K562 (cell line): ENCODE data around the gene SHFL. TPM values are rescaled to one million over a fixed set of nuclear protein-coding genes. Genes with fewer than 3 reads are reported as not detected.
A peak's percentile ranks its signal among the peaks of the same experiment; 100 is the strongest.

Experiments used
- CEBPB ChIP-seq: fragments of 450-650 bp; IDR thresholded peaks from 2 replicates; pipeline ENCODE4 v1.6.1; 2016; ENCODE audit warnings: missing genetic modification characterization, missing compliant biosample characterization
- EWSR1 ChIP-seq: fragments of 450-650 bp; IDR thresholded peaks from 2 replicates; pipeline ENCODE4 v1.6.1; 2018; ENCODE audit warnings: borderline replicate concordance, mild to moderate bottlenecking, low read depth, moderate library complexity; ENCODE audit not compliant: partially characterized antibody
- HDAC8 ChIP-seq: fragments of 450-650 bp; IDR thresholded peaks from 2 replicates; pipeline ENCODE4 v1.6.1; 2016; ENCODE audit warnings: mild to moderate bottlenecking, missing genetic modification characterization, moderate library complexity, missing compliant biosample characterization
- MEF2D ChIP-seq: conservative IDR thresholded peaks from 2 replicates; pipeline ENCODE4 v1.6.1; 2016; ENCODE audit warnings: low read depth, missing genetic modification characterization, missing compliant biosample characterization
- MEIS2 ChIP-seq: fragments of 450-650 bp; IDR thresholded peaks from 2 replicates; pipeline ENCODE4 v1.6.1; 2014; ENCODE audit warnings: mild to moderate bottlenecking; ENCODE audit not compliant: partially characterized antibody
- NEUROD1 ChIP-seq: fragments of 150-350 bp; IDR thresholded peaks from 2 replicates; pipeline ENCODE4 v1.6.1; 2014; ENCODE audit warnings: borderline replicate concordance, low read length, low read depth; ENCODE audit not compliant: partially characterized antibody
- PRMT5 ChIP-seq: sonication (generic); formaldehyde crosslinking; IDR thresholded peaks from 2 replicates; pipeline ENCODE4 v1.5.0; 2020; ENCODE audit warnings: missing genetic modification reagents
- PTBP1 ChIP-seq: fragments of 200-400 bp; formaldehyde crosslinking; IDR thresholded peaks from 2 replicates; pipeline ENCODE4 v1.6.1; 2017; ENCODE audit warnings: low read depth, low read length
- RAD51 ChIP-seq: fragments of 450-650 bp; IDR thresholded peaks from 2 replicates; pipeline ENCODE4 v1.7.1; 2016; ENCODE audit warnings: low read depth, mild to moderate bottlenecking, borderline replicate concordance
- RBM22 ChIP-seq: fragments of 200-400 bp; formaldehyde crosslinking; IDR thresholded peaks from 2 replicates; pipeline ENCODE4 v1.6.1; 2018; ENCODE audit warnings: low read length, low read depth; ENCODE audit not compliant: poor library complexity, severe bottlenecking
- SREBF2 ChIP-seq: sonication (generic); formaldehyde crosslinking; IDR thresholded peaks from 2 replicates; pipeline ENCODE4 v1.4.0; 2020; ENCODE audit warnings: mild to moderate bottlenecking, missing genetic modification reagents
- U2AF1 ChIP-seq: fragments of 200-400 bp; formaldehyde crosslinking; optimal IDR thresholded peaks from 2 replicates; pipeline ENCODE3; 2017; ENCODE audit warnings: mild to moderate bottlenecking, low read depth, low read length, moderate library complexity
- U2AF2 ChIP-seq: fragments of 200-400 bp; formaldehyde crosslinking; optimal IDR thresholded peaks from 2 replicates; pipeline ENCODE3; 2017; ENCODE audit warnings: low read depth, mild to moderate bottlenecking, low read length
- ZNF263 ChIP-seq: sonication (generic); formaldehyde crosslinking; IDR thresholded peaks from 2 replicates; pipeline ENCODE4 v1.8.0; 2022; ENCODE audit warnings: mild to moderate bottlenecking, missing genetic modification reagents, borderline replicate concordance
- ZNF551 ChIP-seq: fragments of 250-450 bp; sonication (Bioruptor Pico); IDR thresholded peaks from 2 replicates; pipeline ENCODE4 v1.5.0; 2021; ENCODE audit warnings: mild to moderate bottlenecking, moderate library complexity
- polyA plus RNA-seq, 8 experiments: library from polyadenylated mRNA; depleted of rRNA in 4 of 8; stranded (reverse) in 5 of 8; unstranded in 3 of 8; fragments of >200 nt; fragmentation: Nextera tagmentation in 2 of 8; fragmentation: Illumina TruSeq in 1 of 8; extraction: Ambion mirVana in 2 of 8; extraction: Trizol in 1 of 8; gene quantifications; 2 replicates each; pipeline versions ENCODE4 v1.2.1 to v1.2.3, GENCODE V29; 2011 to 2014; ENCODE audit warnings: inconsistent platforms in 1 of 8, missing spikeins in 1 of 8
- total RNA-seq, 7 experiments: library from RNA; depleted of rRNA in 6 of 7; stranded (reverse); fragments of >200 nt in 6 of 7; fragmentation: Illumina TruSeq in 2 of 7; extraction: Trizol in 2 of 7; gene quantifications; 2 replicates each; pipeline versions ENCODE4 v1.2.1 to v1.2.3, GENCODE V29; 2011 to 2021; ENCODE audit warnings: low replicate concordance in 1 of 7
- TF ChIP-seq, protein P1 (sequence below): fragments of 250-450 bp; sonication (Bioruptor Pico); IDR thresholded peaks from 2 replicates; pipeline ENCODE4 v1.4.0; 2020
- TF ChIP-seq, protein P2 (sequence below): fragments of 250-450 bp; sonication (Bioruptor Pico); IDR thresholded peaks from 2 replicates; pipeline ENCODE4 v1.5.0; 2020; ENCODE audit warnings: mild to moderate bottlenecking, borderline replicate concordance
- TF ChIP-seq, protein P3 (sequence below): IDR thresholded peaks from 2 replicates; pipeline ENCODE4 v1.6.1; 2014; ENCODE audit warnings: antibody characterized with exemption

SHFL gene
- total and polyA plus RNA-seq, 9 of the 15 experiments (the other 6 are each of a cell fraction or from before 2014, with no cell fraction given) = 1.5 to 25.7 (median 13.0) TPM

DNA sequence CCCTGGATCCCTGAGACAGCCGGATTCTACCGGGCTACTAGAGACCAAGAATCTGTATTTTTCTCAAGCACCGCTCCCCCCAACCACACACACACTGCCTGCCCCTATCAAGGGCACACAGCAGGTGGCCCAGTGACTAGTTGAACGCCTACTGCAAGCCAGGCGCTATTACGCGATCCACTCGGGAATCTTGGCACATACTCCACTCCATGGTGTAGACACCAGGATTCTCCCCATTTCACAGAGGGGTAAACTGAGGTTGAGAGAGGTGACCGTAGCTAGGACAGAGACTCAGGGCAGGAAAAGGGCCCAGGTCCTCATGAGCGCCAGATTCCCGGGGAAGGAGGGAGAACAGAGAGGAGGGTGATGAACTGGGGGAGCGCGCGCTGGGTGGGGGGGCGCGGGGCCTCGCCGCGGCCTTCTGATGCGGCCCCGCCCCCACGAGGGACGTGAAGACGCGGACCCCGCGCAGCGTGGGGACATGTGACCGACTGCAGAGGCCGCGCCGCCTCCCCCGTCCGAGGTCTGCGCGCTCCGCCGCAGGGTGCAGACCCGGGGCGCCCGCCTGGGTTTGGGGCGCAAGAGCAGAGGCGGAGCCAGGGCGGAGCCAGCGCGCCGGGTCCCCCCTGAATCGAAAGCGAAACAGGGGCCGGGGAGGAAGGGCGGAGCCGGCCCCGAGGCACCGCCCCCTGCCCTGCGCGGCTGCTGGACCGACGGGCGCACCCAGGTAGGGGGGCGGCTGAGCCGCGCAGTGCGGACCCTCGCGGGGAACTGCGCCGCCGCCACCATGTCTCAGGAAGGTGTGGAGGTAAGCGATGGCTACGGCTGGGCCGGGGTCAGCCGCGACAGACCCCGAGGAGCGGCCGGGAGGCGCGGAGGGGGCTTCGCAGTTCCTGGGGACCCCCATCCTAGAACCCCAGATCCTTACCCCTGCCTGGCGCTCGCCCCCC lies at the start of gene SHFL (continued):
- TF ChIP-seq RBM22 (no peak), MEF2D (tag) (no peak), EWSR1 (no peak), ZNF551 (CRISPR knock-in tag) (no peak), CEBPB (tag) (no peak), NEUROD1 (no peak), U2AF2 (no peak), PTBP1 (peak; percentile 86; the same call in 1 of the 2 replicates), HDAC8 (tag) (no peak), PRMT5 (CRISPR knock-in tag) (no peak), MEIS2 (no peak), U2AF1 (peak; percentile 40), SREBF2 (CRISPR knock-in tag) (no peak), RAD51 (no peak), ZNF263 (CRISPR knock-in tag) (no peak)
- TF ChIP-seq, protein P1, sequence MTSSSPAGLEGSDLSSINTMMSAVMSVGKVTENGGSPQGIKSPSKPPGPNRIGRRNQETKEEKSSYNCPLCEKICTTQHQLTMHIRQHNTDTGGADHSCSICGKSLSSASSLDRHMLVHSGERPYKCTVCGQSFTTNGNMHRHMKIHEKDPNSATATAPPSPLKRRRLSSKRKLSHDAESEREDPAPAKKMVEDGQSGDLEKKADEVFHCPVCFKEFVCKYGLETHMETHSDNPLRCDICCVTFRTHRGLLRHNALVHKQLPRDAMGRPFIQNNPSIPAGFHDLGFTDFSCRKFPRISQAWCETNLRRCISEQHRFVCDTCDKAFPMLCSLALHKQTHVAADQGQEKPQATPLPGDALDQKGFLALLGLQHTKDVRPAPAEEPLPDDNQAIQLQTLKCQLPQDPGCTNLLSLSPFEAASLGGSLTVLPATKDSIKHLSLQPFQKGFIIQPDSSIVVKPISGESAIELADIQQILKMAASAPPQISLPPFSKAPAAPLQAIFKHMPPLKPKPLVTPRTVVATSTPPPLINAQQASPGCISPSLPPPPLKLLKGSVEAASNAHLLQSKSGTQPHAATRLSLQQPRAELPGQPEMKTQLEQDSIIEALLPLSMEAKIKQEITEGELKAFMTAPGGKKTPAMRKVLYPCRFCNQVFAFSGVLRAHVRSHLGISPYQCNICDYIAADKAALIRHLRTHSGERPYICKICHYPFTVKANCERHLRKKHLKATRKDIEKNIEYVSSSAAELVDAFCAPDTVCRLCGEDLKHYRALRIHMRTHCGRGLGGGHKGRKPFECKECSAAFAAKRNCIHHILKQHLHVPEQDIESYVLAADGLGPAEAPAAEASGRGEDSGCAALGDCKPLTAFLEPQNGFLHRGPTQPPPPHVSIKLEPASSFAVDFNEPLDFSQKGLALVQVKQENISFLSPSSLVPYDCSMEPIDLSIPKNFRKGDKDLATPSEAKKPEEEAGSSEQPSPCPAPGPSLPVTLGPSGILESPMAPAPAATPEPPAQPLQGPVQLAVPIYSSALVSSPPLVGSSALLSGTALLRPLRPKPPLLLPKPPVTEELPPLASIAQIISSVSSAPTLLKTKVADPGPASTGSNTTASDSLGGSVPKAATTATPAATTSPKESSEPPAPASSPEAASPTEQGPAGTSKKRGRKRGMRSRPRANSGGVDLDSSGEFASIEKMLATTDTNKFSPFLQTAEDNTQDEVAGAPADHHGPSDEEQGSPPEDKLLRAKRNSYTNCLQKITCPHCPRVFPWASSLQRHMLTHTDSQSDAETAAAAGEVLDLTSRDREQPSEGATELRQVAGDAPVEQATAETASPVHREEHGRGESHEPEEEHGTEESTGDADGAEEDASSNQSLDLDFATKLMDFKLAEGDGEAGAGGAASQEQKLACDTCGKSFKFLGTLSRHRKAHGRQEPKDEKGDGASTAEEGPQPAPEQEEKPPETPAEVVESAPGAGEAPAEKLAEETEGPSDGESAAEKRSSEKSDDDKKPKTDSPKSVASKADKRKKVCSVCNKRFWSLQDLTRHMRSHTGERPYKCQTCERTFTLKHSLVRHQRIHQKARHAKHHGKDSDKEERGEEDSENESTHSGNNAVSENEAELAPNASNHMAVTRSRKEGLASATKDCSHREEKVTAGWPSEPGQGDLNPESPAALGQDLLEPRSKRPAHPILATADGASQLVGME (CRISPR knock-in tag) = 0 out of 2 replicates have a peak, but pooled peaks have one; percentile 1
- TF ChIP-seq, protein P2, sequence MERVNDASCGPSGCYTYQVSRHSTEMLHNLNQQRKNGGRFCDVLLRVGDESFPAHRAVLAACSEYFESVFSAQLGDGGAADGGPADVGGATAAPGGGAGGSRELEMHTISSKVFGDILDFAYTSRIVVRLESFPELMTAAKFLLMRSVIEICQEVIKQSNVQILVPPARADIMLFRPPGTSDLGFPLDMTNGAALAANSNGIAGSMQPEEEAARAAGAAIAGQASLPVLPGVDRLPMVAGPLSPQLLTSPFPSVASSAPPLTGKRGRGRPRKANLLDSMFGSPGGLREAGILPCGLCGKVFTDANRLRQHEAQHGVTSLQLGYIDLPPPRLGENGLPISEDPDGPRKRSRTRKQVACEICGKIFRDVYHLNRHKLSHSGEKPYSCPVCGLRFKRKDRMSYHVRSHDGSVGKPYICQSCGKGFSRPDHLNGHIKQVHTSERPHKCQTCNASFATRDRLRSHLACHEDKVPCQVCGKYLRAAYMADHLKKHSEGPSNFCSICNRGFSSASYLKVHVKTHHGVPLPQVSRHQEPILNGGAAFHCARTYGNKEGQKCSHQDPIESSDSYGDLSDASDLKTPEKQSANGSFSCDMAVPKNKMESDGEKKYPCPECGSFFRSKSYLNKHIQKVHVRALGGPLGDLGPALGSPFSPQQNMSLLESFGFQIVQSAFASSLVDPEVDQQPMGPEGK = no peak
- TF ChIP-seq, protein P3, sequence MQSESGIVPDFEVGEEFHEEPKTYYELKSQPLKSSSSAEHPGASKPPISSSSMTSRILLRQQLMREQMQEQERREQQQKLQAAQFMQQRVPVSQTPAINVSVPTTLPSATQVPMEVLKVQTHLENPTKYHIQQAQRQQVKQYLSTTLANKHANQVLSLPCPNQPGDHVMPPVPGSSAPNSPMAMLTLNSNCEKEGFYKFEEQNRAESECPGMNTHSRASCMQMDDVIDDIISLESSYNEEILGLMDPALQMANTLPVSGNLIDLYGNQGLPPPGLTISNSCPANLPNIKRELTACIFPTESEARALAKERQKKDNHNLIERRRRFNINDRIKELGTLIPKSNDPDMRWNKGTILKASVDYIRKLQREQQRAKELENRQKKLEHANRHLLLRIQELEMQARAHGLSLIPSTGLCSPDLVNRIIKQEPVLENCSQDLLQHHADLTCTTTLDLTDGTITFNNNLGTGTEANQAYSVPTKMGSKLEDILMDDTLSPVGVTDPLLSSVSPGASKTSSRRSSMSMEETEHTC = no peak
